Gastrocnemius medialis (tissue), 4 donors: ENCODE measurements around the gene ZNF32.

ENCODE experiments used
- POLR2A ChIP-seq, 2 donors: fragments of 450-650 bp; IDR thresholded peaks; one replicate each; pipeline ENCODE4 v1.6.1; 2017; ENCODE audit warnings: antibody characterized with exemption in 2 of 2, mild to moderate bottlenecking in 2 of 2, moderate library complexity in 2 of 2
- TF ChIP-seq, protein P1 (sequence below), 5 experiments: fragments of 450-650 bp in 3 of 5; fragments of 200-600 bp in 2 of 5; sonication (generic) in 2 of 5; IDR thresholded peaks in 4 of 5; conservative IDR thresholded peaks in 1 of 5; 1 replicate in 4 of 5; 2 replicates in 1 of 5; pipeline ENCODE4 v1.5.1; 2016 to 2019; ENCODE audit warnings: antibody characterized with exemption in 5 of 5, mild to moderate bottlenecking in 3 of 5, moderate library complexity in 3 of 5

DNA sequence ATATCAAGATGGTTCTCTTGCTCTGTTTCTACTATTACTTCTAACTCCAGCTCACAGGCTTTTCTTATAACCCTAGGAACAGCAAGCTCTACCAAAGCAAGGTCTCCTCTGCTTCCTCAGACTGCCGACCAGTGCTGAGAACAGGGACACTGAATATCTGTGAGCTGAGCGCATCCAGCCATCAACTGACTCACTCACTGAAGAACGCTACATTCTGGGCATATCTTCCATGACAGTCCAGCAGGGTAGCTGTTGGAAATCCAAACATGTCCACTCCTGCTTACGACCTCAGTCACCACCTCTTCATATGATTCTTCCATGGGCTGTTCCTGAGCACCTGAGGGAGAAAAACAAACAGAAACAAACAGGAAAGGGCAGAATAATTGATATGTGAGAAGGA, 2.8 kb downstream of the ZNF32 start:
- no peak for TF ChIP-seq POLR2A (IDR thresholded peaks at IDR 0.05)
- TF ChIP-seq, protein P1, sequence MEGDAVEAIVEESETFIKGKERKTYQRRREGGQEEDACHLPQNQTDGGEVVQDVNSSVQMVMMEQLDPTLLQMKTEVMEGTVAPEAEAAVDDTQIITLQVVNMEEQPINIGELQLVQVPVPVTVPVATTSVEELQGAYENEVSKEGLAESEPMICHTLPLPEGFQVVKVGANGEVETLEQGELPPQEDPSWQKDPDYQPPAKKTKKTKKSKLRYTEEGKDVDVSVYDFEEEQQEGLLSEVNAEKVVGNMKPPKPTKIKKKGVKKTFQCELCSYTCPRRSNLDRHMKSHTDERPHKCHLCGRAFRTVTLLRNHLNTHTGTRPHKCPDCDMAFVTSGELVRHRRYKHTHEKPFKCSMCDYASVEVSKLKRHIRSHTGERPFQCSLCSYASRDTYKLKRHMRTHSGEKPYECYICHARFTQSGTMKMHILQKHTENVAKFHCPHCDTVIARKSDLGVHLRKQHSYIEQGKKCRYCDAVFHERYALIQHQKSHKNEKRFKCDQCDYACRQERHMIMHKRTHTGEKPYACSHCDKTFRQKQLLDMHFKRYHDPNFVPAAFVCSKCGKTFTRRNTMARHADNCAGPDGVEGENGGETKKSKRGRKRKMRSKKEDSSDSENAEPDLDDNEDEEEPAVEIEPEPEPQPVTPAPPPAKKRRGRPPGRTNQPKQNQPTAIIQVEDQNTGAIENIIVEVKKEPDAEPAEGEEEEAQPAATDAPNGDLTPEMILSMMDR (IDR thresholded peaks at IDR 0.05 in 4 of 5, conservative IDR thresholded peaks at IDR 0.05 in 1 of 5): no peak
